HG03432 (cell line): ENCODE measurements around the gene DSCAML1.

Experiments
- ATAC-seq: cut with Tn5 transposase; IDR thresholded peaks from one replicate; pipeline ENCODE4 v1.9.1; 2021; ENCODE audit warnings: mild to moderate bottlenecking, moderate library complexity; ENCODE audit not compliant: unreplicated experiment

Gene DSCAML1

GRCh38 chr11:117730208-117730800 is 66.7 kb downstream of the DSCAML1 start:
- no peak for ATAC-seq

DNA sequence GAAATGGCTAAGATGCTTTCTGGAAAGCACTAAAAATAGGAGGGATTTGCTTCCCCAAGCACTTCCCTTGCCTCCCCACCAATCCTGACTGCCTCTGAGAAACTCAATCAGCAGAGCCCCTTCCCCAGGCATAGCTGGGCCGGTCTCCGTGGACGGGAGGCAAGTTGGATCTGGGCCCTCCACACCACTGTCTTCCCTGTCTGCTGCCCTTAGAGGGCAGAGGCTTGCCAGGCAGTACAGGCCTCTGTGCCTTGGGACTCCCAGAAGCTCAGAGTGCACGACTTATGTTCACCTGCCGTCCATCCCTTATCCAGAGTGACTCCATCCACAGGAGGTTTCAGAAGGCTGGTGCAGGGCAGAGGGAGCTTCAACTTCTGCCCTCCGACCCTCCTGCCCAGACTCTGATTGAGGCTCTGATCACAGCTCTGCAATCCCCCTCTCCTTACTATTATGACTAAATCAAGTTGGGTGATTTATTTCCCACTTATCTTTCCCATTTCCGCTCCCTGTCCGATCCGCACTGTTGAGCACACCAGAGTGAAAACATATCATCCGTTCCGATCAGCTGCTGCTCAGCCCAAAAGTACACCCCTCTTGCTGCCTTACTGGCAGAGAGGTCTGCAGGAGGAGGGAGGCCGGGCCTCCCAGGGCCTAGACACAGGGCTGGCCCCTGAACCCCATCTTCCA is 71.8 kb downstream of the DSCAML1 start:
- no peak for ATAC-seq

DNA sequence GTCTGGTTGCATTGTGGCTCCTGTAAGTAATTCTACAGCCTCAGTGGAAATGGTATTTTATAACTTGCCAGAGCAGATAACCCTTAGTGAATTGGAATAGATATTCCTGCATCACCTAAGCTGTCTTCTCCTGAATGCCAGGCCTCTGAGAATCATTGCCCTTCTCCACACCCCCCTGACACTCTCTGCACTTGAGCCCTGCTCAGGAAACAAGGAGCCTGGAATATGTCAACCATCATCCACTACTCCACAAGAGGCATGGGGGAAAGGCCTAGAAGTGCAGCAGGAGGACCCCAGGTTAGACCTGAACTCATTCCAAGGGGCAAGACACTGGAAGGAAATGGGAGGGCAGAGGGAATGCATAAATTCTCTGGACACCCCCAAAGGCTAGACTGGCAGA is 72.4 kb downstream of the DSCAML1 start:
- no peak for ATAC-seq

DNA sequence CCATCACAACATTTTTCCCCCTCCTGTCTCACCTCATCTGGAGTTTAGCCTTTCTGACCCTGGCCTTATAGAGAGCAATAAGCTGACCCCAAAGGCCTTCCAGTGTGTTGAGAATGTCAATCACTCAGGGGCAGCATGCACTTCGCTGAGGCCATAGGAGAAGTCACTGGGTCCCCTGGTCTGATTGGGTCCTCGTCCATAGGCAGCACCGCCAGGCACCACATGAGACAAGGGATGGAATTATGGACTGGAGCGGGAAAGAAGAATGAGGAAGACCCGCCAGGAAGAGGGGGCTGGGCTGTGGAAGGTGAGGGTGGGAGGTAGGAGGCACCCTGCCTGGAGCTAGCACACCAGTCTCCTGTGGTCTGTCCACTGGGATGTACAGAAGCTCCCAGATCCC is 72.9 kb downstream of the DSCAML1 start:
- no peak for ATAC-seq

- no peak for ATAC-seq
Observed at GRCh38 chr11:117723277-117724024, 73.6 kb downstream of the DSCAML1 start.

- no peak for ATAC-seq
Observed at GRCh38 chr11:117722082-117722481, 74.9 kb downstream of the DSCAML1 start.

- ATAC-seq = no peak
Observed at GRCh38 chr11:117720061-117720511, 76.9 kb downstream of the DSCAML1 start.

DNA sequence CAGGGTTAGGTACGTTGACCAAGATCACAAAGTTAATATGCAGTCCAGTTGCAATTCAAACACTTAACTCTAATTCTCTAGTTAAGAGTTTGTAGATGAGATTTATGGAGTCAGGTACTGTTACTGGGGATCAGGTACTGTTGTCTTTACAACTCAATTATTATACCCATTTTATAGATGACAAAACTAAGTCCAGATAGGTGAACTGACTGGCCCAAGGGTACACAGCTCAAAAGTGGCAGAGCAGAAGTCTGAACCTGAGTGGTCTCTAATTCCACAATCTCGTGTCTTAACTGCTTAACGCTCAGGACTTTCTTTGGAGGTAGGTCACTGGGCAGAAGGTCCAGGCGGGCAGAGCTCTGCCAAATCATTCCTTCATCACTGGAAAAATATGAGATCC is 77.5 kb downstream of the DSCAML1 start:
- ATAC-seq = no peak

DNA sequence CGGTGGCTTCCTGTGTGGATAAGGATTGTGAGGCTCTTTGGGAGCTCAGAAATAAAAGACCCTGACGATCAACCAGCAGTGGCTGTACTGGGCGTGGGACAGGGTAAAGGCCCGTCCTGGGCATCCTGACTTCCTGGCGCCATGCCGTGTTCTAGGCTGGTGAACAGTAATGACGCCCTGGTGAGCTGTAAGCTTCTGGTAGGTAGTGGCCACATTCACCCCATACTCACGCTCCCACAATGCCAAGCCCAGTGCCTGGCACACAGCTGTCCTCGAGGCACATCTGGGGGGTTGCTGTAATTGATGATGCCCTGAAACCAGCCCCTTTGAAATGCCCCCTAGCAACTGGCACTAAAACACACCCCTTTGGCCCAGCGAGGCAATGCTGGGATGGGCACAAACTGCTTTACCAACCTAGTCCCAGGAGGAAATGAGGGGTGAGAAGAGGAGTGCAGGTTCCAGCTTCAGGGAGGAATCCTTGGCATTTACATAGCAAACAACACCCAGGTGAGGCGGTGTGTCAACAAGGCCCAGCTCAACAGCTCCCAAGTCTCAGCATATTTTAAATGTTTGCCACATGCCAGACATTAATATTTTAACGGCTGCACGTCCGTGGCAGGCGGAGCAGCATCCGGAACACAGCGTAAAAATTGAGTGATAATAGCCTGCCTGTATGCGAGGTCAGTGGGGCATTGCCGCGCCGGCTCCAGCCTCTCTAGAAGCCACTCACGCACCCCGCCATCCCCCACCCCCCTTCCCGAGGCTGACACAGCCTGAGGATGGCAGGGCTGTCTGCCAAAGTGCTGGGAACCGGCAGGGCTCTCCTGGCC is 79.3 kb downstream of the DSCAML1 start:
- ATAC-seq = no peak

DNA sequence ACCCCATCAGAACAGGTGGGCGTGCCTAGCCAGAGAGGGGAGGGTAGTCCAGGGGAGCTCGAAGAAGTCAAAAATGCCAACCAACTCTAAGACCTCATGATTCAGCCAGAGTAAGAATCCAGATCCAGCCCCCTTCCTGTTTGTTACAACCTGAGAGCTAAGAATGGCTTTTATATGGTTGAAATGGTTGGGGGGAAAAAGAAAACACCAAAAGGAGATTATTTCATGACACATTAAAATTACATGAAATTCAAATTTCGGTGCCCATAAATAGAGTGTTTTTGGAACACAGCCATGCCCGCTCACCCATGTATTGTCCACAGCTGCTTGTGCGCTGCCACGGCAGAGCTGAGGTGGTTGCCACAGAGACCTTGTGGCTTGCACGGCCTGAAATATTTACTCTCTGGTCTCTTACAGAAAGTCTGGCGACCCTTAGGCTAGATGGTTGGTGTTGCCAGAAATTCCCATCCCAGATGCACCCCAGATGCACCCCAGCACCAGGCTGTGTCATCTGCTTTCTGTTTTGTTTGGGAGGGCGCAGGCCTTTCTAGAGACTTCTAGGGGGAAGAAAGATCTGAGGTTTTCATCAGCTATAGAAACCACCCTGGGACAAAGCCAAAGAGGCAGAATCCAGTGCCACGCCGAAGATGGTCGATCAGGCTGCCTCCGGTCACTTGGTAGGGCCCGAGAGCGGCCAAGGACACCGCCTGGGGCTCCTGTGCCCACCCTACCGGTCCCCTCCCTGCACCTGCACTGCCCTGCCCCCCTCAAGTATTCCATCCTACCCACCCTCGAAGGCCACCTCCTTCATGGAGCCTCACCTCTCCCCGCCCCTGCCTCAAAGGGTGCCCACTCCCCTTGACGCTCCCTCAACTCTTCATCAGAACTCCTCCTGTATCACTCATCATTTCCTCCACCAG is 80.2 kb downstream of the DSCAML1 start:
- ATAC-seq = no peak

DNA sequence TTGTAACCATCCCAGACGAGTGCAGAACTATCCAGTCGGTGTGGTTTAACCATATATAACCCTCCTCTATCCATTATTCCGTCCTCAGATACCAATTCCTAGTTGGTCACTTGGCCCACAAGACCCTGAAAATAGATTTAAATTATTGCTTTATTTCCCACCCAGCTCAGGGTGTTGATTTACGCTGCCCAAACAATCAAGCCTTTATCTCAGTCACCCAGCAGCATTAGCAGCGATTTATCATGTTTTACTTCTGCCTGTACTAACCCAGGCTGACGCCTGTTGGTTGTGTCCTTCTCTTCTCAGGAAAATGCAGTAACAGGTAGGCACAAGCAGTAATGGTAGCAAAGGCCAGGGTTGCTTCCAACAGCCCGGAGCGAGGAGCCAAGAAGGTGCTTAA is 81.2 kb downstream of the DSCAML1 start:
- no peak for ATAC-seq

GRCh38 chr11:117713538-117713991 is 83.5 kb downstream of the DSCAML1 start:
- no peak for ATAC-seq

DNA sequence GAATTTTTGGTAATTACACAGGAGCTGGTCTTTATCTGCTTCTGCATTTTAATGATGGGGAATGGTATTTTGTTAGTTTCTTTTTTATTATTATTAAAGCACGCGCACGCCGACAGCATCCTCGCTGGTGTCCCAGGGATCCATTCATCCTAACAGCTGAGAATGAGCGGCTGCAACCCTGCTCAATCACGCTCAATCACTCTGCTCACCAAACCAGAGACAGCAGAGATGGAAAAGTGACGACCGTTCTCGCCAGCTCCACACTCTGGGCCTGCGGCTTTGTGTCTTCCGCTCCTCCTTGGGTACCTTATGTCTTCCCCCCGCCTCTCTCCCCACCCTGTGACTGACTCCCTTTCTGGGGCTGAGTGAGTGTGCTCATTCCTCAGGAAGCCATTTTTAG is 84.5 kb downstream of the DSCAML1 start:
- no peak for ATAC-seq

GRCh38 chr11:117711331-117711730 is 85.7 kb downstream of the DSCAML1 start:
- no peak for ATAC-seq

DNA sequence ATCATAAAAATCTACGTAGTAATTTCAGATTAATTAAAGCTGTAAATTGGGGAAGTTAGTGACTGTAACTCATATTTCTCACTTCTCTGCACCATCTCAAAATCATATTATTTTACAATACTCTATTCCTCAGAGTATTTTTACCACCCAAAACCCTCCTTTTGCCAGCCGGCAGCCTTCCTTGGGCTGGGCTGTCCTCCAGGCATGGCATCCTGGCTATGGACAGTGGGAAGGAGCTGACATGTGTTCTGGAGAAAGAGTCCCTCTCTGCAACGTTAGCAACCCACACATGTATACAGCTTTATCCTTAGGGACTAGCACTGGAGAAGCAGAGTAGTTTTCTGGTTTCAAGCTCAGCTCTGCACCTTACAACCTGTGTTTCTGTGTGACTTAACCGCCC is 86.8 kb downstream of the DSCAML1 start:
- no peak for ATAC-seq

GRCh38 chr11:117706322-117706814 is 90.6 kb downstream of the DSCAML1 start:
- no peak for ATAC-seq

DNA sequence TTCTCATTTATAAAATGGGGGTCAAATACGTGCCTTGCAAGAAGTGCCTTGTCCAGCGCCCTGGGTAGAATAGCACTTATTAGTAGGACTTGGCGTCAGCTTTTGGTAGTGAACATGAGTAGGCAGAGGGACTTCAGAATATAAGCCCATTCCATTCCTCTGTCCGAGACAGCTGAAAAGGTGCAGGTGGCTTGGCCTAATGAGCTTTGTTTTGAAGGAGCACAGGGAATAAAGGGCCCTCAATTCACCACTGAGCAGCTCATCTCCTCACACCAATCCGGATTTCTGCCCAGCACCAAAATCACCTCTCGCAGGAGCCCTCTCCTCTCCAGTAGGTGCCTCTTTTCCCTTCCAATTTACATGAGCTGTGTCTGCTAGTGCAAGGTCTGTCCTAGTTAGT is 91.2 kb downstream of the DSCAML1 start:
- ATAC-seq = no peak

DNA sequence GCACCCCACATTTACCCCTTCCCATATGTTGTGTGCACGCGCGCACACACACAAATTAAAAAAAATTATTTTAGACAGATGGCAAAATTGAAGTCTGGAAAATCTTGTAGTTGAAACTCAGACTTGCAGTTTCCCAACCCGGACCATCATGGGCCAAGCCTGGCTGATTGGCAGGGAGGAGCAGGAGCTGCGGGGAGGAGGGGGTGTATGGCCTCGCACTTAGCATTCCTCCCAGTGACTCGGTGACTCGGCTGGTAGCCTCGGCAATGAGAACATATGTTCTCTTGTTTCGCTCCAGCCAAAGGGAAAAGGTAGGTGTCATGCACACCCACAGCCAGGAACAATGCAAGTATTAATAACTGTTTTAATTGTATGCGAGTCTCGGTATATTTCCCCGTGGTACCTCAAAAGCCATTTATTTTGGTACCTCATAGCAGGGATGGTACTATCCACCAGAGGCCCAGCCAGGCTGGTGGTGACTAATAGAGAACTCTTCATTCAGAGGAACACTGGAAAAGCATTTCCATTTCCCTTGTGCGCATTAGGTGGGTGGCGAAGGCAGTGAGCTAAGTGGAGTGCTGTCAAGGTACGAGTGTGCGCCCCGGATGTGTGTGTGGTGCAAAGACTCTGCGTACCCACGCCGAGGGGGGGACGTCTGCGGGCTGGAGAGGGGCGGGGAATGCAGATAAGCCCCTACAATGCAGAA is 92.5 kb downstream of the DSCAML1 start:
- no peak for ATAC-seq

DNA sequence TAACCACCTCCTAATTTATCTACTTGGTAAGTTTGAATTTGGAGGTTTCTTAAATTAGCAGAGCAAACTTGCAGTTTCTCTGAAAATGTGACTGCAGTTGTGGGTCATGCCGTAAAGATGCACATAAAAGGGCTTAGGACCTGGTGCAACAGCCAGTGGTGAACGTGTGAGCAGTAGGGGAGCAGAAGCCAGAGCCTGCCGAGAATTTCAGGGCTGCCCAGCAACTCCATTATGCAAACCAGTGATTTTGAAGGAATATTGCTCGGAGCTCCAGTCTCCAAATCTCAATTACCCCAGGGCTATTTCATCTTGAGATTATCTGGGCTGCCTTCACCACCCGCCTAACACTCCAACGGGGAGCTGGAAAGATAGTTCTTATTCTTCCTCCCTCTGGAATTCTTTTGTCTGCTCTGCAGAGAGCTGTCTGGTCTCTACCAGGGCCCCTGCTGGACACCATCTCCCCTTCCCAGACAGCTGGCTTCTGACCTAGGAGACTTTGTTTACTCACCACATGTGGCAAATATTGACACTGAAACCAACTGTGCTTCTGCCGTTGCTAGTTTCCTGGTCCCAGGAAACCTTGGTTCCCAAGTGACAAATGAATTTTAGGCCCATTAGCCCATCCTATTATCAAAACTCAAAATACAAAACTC is 93.9 kb downstream of the DSCAML1 start:
- no peak for ATAC-seq
